GM18873 (cell line): ENCODE data around the gene SUSD1.
"Not testable (repeated sequence)": the region's sequence is repeated elsewhere in the genome, so short reads cannot be mapped to it uniquely, and the experiment has no call there.

Experiments used
- ATAC-seq: cut with Tn5 transposase; IDR thresholded peaks from one replicate; pipeline ENCODE4 v1.9.1; 2021; ENCODE audit warnings: mild to moderate bottlenecking, moderate library complexity, moderate number of reproducible peaks; ENCODE audit not compliant: unreplicated experiment, low FRiP score

Gene SUSD1

DNA sequence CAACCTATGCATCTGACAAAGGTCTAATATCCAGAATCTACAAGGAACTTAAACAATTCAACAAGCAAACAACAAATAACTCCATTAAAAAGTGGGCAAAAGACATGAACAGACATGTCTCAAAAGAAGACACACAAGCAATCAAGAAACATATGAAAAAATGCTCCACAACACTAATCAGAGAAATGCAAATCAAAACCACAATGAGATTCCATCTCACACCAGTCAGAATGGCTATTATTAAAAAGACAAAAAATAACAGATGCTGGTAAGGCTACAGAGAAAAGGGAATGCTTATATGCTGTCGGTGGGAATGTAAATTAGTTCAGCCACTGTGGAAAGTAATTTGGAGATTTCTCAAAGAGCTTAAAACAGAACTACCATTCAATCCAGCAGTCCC lies 41.3 kb downstream of the SUSD1 start:
- not testable (repeated sequence) for ATAC-seq

DNA sequence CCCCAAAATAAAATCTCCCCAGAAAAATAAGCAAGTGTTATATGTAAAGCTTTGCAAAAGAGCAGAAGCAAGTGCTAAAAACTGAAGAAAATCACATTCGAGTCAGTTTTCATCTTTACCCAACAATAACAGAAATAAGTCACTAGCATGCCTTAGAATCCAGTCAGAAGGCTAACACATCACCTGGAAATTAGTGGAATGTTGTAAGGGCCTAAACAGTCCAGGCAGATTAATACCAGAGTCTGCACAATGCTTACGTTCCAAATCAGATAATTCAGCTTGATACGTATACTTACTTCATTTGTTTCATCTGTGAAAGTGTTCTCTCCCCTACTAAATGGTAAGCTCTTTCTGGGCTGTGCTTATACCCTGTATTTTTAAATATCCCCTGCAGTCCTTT lies 42.7 kb downstream of the SUSD1 start:
- ATAC-seq = no peak

DNA sequence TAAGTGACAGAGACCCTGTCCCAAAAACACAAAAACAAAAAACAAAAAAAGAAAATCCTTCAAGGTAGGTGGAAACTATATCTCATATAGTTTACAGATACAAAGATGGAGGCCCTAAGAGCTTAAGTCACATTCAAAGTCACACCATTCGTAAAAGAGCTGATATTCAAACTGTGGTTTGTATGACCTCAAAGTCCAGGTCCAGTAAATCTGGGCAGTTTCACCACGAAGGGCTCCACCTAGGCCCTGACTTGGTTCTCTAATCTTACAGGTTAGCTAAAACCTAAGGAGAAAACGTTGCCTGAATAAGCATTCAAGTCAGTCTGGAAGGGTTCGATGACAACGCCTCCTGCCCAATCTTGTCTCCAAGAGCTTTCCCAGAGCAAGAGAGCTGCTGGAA lies 44.1 kb downstream of the SUSD1 start:
- ATAC-seq = no peak

DNA sequence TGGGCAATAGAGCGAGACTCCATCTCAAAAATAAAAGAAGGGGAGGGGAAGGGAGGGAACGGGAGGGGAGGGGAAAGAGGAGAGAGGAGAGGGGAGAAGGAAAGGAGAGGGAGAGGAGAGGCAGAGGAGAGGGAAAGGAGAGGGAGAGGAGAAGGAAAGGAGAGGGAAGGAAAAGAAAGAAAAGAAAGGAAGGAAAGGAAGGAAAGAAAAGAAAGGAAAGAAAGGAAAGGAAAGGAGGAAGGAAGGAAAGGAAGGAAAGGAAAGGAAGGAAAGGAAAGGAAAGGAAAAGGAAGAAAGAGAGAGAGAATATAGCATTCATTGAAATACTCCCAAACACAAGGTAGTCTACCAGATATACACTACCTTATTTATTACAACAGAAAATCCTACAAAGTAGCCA lies 44.8 kb downstream of the SUSD1 start:
- no peak for ATAC-seq

DNA sequence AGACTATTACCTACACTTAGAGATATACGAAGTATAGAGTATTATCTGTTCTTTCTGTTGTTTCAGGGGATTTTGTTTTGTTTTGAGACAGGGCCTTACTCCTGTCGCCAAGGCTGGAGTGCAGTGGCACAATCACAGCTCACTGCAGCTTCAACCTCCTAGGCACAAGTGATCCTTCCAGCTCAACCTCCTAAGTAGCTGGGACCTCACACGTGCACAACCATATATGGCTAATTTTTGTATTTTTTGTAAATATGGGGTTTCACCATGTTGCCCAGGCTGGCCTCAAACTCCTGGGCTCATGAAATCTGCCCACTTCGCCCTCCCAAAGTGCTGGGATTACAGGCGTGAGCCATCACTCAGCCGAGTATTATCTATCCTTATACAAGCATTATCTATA lies 45.9 kb downstream of the SUSD1 start:
- no peak for ATAC-seq

DNA sequence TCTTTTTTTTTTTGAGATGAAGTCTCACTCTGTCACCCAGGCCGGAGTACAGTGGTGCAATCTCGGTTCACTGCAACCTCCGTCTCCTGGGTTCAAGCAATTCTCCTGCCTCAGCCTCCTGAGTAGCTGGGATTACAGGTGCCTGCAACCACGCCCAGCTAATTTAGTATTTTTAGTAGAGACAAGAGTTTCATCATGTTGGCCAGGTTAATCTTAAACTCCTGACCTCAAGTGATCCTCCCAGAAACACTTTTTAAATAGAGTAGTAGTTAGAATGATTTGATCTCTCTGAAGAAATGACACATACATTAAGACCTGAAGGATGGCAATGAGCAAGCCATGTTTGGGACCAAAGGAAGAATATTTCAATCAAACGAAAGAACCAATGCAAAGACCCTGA lies 46.7 kb downstream of the SUSD1 start:
- not testable (repeated sequence) for ATAC-seq

DNA sequence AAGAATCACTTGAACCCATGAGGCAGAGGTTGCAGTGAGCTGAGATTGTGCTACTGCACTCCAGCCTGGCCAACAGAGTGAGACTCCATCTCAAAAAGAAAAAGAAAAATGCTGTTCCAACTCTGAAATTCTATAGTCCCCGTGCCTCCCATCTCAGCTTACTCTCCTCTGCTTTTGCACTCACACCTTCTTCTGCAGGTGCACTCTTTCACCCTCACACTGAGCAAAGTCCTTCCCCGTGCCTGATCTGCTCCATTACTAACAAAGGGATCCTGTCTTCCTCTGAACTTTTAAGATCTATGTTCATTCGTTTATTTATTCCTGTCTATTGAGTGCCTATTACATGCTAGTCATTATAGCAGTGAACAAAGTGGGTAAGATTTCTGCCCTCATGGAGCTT lies 47.8 kb downstream of the SUSD1 start:
- no peak for ATAC-seq

DNA sequence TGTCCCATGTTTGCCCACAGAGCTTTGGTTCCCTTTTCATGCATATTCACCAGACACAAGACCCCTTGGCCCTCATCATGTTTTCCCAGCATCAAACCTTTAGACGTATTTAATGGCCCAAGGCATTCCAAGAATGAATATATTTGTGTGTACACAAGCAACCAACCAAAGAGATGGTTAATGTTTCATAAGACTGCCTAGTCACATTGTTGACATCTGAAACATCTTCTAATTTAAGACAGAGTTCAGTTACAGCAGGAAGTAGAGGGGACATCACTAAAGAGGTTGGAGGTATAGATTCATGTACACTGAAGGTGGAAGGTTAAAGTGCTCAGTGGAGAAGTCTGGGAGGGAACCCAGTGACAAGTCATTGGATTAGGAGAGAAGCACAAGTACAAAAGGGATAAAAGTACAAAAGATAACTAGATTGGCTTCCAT lies 49.1 kb downstream of the SUSD1 start:
- no peak for ATAC-seq

DNA sequence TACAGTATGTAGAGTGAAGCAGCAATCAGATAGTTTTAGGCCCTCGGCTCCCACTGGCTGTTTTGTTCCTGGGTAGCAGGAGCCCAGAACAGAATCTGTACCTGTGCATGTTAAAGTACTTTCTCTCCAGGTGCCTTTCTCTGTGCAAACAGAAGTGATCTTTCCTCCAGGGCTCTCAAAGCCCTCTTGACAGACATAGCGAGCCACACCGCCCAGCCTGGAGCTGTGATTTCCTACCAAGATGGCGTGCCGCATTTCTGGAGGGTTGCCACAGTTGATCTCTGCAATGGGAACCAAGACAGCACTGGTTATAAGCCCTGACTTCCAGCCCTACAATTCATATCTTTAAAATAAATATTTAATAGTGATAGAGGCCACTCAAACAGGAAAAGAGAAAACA lies 50.9 kb downstream of the SUSD1 start:
- no peak for ATAC-seq

DNA sequence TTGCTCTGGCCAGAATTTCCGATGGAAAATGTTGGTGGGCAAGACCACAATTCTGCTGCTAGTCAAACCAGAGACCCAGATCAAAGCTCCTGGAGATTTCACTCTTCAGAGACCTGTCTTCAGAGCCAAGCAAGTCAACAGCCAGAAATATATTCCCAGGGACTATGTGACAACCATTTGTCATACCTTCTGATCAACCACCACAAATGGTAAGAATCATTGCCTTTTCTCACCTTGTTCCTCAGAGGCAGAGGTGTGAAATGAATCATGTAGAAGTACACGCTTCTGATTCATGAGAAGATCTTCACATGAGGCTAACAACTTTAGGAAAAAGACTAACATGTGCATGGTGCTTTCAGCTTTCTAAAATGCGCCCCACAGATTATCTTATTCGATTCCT lies 53.5 kb downstream of the SUSD1 start:
- no peak for ATAC-seq

DNA sequence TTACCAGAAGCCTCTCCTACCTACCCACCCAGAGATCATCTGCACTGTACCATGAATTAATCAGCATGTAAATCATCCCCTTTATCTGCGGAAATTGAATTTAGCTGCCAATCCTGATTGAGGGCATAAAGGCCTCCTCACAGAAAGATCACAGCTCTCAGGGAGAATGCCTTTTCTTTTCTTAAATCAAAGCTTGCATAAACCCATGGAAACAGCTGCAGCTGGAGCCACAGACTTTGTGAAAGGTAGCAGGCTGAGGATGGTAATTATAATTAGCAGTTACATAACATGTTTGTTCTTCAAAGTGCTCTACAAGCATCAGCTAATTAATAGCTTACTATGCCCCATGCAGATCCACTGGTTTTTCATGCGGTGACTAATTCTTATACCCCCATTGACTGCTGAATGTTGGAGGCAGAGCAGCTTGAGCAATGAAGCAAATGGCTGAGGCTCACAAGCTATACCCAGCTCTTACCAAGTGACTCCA lies 54.6 kb downstream of the SUSD1 start:
- no peak for ATAC-seq

DNA sequence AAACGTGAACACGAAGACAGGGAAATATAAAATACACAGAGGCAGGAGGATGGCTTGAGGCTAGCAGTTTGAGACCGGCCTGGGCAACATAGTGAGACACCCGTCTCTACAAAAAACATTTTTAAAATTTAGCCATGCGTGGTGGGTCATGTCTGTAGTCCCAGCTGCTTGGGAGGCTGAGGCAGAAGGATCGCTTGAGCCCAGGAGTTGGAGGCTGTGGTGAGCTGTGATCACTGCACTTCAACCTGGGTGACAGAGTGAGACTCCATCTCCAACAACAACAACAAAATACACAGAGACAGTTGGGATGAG lies 55.1 kb downstream of the SUSD1 start:
- no peak for ATAC-seq

DNA sequence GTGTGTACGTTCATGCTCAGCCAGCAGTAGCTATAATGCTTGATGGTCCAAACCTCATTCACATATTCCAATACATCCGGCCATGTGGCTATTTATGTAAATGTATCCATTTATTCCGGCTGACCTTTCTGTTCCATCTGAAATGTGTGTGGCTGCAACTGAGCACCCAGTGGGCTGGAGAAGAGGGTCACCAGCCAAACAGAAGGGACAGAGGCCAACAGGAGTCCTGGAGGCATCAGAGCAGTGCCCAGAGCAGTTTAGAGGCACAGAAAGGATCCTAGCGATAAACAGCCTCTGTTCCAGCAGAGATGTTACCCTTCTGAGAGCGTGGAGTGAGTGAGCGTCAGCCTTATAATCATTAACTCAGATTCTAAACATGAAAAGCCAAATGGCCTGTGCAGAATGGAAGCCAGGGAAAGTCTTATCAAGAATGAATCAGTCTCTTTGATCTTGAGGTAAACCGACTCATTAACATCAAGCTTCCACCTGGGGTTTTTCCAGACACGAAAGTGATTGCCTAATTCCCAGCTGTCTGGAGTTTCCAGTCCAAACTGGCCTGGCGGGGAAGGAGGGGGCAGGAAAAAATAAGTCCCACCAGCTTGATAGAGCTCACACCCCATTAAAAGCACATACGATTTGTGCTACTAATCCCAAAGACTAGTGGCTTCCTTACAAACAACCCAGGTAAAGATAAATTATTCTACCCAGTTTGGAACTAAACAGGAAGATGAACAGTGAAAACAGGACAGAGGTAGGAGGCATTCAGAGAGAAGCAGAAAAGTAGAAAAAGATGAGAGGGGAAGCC lies 55.7 kb downstream of the SUSD1 start:
- no peak for ATAC-seq

DNA sequence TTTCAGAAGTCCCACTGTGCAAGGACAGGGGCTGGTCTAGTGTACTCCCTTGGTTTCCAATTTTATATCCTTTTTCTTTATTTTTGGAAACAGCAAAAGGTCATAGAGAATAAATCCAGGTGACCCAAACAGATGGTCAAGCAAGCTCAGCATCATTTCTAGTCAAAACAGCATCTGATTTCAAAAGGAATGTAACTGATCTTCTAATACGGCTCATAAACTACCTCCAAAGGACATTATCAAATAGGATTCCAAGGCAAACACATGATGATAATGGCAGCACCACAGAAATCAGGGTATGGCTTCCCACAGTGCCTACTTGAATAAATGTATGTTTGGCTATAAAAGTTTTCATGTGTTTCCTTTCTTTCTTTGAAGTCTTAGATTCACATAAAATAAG lies 57.1 kb downstream of the SUSD1 start:
- ATAC-seq = no peak

DNA sequence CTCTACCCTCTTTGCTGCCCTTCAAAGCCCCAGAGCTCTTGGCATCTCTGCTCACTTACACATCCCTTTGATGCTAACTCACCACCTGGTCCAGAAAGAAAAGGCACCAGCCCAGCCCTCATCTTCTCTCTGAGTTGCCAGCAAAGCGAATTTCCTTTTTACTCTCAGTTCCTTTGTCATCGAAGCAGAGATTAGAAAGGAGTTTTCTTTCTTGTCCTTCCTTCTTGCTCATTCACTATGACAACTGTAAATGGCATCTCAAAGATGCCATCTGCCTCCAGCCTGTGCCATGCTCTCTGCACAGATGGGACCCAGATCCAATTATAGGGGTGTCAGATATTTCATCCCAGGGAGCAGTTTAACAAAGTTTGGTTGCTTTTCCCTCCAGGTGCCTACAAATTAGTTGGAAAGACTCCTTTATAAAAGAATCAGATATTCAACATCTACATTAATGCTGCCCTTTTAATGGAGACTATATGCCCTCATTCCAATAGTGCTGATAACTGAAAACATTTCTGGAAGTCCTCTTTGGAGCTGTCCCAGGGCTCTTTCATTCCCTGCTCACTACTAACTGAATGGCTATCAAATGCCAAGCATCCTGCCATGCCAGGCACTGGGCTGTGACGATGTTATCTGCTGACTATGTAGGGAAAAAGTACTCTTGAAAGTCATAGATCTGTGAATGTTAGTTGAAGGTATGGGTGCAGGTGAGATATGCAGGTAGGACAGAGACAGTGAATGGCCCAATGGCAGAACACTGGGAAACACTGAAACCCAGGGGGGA lies 58.9 kb downstream of the SUSD1 start:
- ATAC-seq = no peak

DNA sequence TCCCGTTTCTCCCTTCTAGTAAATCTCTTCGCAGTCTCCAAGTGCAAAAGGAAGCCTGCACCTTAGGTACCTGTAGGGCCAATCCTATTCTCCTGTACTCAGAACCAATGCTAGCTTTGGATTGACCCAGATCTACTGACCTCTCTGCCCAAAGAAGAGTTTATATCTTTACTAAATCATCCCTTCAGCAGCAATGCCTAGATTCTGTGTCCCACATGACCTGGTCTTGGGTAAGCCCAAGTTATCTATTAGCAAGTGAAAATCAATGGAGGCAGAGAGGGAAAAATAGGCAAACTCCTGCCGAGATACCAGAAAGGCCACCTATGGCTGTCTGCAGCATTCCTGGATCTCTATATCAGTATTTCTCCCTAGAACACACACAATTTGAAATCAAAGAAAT lies 60.0 kb downstream of the SUSD1 start:
- ATAC-seq = no peak

DNA sequence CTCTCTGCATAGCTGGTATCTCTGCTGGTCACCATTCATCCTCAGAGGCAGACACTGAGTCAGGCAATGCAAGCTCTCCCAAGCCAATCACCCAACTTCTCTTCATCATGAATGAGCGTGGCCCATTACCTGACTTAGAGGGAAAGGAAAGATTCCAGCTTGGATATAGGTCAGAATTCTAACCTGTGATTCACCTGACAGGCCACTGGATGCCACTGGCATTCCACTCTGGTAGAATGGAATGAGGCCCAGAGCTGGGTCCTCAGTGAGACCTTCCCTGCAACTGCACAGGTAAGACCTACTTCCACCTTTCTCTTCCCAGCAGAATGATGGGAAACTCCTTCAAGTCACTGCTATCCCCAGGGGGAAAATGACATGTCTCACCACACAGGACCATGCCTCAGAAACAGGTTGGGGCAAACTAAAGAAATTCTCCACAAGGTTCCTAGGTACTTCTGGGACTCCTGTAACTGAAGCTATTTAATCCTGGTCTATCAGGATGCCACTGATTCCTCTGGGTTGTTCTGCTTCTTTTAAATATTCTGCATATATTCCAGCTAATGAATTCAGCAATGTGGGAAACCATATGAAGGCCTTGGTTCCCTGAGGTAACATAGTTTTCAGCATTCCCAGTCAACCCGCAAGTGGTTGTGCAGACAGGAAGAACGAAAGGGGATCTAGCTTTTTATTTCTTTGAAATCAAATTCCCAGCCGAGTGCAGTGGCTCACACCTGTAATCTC lies 62.0 kb downstream of the SUSD1 start:
- no peak for ATAC-seq

DNA sequence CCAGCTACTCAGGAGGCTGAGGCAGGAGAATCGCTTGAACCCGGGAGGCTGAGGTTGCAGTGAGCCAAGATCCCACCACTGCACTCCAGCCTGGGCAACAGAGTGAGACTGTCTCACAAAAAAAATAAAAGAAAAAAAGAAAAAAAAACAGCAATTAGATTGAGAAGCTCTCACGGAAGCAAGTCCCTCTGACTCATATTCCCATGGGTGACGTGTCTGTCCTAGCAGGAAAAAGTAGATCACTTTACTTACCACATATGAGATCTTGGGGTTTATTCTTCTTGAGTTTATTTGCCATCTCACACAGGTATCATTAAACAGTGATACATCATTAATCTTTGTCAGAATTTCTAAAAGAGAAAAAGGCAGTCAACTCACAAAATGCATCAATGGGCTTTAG lies 62.6 kb downstream of the SUSD1 start:
- ATAC-seq = no peak

DNA sequence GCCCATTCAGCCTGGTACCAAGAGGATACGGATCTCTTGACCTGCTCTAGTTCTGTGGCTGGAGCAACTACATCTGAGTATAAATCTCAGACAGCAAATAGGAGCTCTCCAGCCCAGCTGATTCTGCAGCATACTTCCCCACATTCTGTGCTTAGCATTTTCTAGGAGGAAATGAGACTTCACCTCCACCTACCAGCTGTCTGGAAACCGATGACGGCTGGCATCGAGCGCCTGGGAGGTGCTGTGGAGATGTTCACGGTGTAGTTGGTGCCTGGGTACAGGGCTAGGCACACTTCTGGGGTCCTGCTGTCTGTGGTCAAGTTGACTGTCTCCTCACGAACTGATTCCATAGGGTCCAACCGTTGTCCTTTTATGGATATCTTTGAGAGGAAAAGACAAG lies 63.6 kb downstream of the SUSD1 start:
- ATAC-seq = no peak

DNA sequence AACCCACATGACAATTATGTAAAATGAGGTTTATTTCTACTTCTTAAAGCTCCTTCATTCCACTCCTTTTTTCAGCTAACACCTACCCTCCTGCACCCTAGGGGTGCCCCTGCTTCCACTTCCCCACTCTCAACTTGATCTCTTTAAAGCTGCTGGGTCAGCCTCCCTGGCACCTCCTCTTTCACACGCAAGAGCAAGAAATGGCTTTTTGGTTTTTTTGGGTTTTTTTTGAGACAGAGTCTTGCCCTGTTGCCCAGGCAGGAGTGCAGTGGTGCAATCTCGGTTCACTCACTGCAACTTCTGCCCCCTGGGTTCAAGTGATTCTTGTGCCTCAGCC lies 64.4 kb downstream of the SUSD1 start:
- no peak for ATAC-seq

DNA sequence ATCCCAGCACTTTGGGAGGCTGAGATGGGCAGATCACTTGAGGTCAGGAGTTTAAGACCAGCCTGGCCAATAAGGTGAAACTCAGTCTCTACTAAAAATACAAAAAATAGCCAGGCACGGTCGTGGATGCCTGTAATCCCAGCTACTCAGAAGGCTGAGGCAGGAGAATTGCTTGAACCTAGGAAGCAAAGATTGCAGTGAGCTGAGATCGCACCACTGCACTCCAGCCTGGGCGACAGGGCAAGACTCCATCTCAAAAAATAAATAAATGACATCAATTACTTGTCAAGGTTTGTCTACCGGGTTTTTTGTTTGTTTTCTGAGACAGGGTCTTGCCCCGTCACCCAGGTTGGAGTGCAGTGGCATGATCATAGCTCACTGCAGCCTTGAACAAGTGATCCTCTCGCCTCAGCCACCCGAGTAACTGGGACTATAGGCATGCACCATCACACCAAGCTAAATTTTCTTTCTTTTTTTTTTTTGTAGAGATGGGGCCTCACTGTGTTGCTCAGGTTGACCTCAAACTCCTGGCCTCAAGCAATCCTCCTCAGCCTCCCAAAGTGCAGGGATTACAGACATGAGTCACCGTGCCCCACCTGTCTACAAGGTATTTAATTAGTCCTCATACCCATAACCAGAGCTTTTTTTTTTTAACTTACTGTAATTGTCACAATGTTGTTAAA lies 64.9 kb downstream of the SUSD1 start:
- ATAC-seq = no peak
